Stimulated activated CD4-positive, alpha-beta T cell treated with anti-CD3 and anti-CD28 coated beads, Interleukin-2, amount 100 ng/mL, for 48 hours (primary cell): ENCODE data around the gene RFFL.
"Not testable (repeated sequence)": the region's sequence is repeated elsewhere in the genome, so short reads cannot be mapped to it uniquely, and the experiment has no call there.

Experiments used
- DNase-seq, 2 donors: peaks; one replicate each; pipeline ENCODE4 v3.0.0-alpha.2; 2020

Gene RFFL

GRCh38 chr17:35001549-35001948 is 62.0 kb downstream of the RFFL start:
- DNase-seq, result no peak

DNA sequence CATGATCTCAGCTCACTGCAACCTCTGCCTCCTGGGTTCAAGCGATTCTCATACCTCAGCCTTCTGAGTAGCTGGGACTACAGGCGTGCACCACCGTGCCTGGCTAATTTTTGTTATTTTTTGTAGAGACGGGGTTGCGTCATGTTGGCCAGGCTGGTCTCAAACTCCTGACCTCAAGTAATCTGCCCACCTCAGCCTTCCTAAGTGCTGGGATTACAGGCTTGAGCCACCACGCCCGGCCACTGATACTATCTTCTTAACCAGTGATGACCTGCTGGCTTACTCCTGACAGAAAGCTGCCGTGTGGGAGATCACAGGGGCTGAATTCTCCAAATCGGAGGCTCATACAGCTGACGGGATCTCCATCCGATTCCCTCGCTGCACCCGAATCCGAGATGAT is 62.5 kb downstream of the RFFL start:
- not testable (repeated sequence) for DNase-seq

DNA sequence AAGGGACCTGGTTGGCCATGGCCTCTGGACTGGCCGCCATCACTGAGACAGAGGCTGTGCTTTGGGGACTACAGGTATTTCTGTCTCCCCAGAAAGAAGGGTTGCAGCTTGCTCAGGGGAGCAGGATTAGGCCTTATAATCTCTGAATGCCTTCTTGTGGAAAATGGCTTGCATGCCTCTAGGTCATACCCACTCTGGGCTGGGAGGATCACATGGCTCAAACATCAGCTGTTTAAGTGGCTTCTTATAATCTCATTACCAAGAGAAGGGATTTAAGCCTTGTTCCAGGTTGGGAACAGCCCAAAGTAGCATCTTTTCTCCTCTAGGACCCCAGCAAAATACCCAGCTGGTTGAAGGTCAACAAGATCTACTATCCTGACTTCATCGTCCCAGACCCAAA is 64.1 kb downstream of the RFFL start:
- DNase-seq, result no peak

GRCh38 chr17:34998205-34998604 is 65.3 kb downstream of the RFFL start:
- DNase-seq, result peak; percentile 69 to 77

- no peak for DNase-seq
These were observed 66.1 kb downstream of the RFFL start for GRCh38 chr17:34997355-34997862.

GRCh38 chr17:34996422-34997285 is 66.9 kb downstream of the RFFL start:
- DNase-seq, result no peak

- DNase-seq, result no peak
These were observed 70.5 kb downstream of the RFFL start for GRCh38 chr17:34993031-34993430.

- DNase-seq, result no peak
These were observed 71.9 kb downstream of the RFFL start for GRCh38 chr17:34991606-34992005.

DNA sequence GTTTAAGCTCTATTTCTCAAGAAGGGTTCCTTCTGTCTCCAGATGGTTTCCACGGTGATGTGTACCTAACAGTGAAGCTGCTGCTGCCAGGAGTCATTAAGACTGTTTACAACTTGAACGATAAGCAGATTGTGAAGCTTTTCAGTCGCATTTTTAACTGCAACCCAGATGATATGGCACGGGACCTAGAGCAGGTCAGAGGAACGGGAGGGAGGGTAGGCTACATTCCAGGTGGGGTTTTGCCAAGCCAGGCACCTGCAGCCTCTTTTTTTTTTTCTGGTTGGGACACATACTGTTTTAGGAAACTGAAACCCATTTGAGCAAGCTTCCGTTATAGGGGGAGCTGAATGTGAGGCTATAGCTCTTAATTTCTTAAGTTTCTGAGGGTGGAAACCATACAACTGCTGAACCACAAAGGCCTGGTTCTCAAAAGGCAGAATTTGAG is 72.6 kb downstream of the RFFL start:
- no peak for DNase-seq

GRCh38 chr17:34989473-34989872 is 74.0 kb downstream of the RFFL start:
- DNase-seq, result no peak

DNA sequence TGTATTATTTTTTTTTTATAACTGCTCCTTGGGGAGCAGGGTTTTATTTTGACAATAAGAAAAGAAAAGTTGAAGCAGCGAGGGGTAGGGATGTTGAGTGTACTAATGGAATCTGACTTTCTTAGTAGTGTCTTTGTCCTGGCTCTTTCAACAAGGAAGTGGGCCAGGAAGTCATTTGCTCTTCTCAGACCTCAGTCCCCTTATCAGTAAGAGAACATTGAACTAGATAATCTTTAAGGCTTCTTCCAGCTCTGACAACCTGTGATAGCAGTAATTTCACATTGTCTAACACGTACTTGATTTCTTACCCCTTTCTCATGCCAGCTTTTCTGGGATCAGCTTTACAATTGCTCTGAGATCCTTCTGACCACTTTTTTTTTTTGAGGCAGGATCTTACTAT is 74.9 kb downstream of the RFFL start:
- no peak for DNase-seq

DNA sequence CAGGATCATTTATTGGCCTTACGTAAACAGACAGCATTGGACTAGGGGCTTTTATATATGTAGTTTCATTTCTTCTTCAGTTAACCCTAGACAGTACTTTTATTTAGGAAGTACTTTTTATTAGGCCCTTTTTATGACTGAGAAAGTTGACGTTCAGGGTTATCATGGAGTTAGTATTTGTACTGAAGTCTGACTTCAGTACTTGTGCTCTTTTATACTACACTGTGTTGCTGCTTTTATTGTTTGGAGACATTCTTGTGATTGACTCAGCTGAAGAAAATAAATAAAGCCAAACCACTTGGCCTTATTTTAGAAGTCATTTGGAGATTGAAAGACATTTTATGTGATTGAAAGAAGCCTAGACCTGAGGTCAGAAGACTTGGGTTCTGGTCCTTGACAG is 76.3 kb downstream of the RFFL start:
- no peak for DNase-seq

DNA sequence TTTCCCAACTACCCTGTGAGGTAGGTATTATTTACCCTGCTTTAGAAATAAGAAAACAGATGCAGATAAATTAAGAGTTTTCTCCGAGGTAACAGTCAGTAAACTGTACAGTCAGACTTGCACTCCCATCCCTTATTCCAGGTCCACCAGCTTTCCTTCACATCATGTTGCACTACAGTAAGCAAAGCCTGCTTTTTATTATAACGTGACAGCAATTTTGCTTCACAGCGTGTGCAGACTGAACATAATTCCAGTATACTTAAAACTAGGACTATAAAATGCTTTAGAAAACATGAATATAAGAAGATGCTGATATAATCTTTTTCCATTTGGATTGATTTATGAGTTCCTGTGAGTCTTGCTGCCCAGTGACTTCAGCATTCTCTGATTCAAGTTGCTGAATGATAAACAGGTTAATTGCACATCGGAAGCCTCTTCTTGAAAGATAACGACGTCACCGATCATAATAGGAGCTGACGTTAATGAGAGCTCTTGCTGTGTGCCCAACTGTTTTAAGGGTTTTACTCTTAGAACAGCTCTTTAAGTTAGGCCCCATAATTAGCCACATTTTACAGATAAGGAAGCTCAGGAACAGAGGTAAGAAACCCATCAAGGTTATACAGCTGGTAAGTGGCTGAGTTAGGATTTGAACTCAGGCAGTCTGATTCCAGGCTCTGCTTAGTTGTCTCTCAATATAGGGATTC is 81.8 kb downstream of the RFFL start:
- no peak for DNase-seq

DNA sequence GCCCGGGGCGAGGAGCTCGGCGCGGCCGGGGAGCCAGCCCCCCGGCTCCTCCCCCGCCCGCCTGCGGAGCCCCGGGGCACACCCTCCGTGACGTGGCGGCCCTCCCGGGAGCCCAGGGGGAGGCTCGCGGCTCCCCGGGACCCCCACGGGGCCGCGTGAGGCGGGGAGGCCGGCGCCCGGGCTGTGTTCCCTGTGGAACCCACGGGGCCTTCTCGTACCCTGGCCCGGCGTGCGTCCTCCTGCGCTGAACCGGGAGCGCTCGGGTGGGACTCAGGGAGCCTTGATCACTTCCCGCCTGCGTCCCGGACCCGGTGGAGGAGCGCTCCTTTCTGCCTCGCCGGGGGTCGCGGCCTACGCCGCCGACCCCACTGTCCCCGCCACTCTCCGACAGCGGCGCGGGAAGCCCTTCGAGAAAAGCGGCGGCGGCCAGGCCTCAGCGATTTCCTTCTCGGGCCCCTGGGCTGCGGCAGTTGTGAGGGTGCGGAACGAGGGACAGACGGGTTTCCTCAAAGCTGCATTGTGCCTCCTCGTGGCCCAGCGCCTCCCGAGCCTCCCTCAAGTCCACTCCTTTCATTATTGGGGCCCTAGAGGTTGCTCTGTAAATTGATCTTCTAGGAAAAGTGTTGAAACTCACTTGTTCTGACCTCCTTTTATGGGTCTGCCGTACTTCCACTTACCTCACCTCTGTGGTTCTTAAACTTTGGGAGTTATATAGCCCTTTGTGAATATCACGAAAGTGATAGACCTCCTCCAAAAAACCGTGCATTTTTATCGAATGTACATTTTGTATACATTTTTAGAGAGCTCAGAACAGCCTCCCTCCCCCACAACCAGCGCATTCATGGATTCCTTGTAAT is 82.6 kb downstream of the RFFL start:
- peak; percentile 37 to 46 for DNase-seq

DNA sequence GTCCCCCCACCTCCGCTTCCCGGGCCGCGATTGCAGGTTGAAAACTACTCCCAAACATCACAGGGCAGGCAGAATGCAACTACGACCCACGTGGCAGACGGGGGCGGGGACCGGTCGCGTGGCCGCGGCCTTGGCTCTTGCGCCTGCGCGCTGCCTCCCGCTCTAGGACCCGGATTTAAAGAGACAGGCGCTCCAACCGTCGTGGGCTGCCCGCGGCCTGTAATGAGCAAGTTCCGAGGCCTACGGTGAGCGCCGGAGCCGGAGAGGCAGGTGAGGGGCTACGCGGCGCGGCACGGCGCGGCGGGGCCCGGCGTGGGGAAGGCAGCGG is 83.2 kb downstream of the RFFL start, which contains the start of gene LIG3:
Gene LIG3 (plus strand): TSS at position 160 of the 328 bp plus-strand sequence. CDS start 2,494 bp downstream, outside the sequence.
- peak; percentile 88 to 92 for DNase-seq

DNA sequence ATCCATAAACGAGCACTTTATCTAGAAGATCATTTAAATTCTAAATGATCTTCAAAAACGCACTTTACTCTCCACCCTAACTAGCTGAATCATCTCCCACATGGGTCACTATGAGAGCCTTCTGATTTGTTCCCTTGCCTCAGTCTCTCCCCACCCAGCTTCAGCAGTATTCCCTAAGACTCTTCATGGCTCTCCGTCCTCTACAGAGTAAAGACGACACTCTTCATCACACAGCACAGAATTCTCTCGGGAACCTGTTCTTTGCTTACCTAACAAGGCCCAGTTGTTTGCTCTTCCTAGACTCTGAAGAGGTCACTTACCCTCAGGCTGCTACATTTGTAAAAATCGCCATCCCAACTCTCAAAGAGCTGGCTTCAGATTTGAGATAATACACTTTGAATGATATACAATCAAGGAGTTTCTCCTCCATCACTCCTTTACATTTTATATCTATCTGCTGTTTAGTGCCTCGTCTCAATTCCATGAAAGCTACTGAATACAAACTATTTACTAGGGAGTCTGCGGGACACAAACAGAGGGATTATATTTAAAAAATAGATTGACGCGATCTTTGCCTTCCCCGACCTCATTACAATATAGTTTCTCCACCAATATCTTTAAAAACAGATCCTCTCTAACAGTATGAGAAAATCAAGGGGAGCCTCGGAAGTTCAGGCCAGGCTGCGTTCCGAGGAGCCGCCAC is 83.7 kb downstream of the RFFL start:
- no peak for DNase-seq

DNA sequence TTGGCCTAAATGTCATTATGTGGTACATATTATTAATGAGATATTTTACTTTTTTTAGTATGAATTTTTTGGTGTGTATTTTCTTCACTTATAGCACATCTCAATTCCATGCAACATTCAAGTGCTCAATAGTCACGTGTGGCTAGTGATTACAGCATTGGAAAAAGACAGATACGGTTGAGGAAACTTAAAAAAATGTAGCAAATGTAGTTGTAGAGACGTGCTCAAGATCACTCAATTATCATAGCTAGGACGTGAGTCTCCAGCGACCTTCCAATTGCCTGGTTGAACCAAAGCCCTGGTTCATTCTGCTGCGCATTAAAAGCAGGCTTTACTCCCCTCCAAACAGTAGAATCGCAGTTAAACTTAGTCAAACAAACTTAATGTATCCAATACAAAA is 84.4 kb downstream of the RFFL start:
- no peak for DNase-seq

DNA sequence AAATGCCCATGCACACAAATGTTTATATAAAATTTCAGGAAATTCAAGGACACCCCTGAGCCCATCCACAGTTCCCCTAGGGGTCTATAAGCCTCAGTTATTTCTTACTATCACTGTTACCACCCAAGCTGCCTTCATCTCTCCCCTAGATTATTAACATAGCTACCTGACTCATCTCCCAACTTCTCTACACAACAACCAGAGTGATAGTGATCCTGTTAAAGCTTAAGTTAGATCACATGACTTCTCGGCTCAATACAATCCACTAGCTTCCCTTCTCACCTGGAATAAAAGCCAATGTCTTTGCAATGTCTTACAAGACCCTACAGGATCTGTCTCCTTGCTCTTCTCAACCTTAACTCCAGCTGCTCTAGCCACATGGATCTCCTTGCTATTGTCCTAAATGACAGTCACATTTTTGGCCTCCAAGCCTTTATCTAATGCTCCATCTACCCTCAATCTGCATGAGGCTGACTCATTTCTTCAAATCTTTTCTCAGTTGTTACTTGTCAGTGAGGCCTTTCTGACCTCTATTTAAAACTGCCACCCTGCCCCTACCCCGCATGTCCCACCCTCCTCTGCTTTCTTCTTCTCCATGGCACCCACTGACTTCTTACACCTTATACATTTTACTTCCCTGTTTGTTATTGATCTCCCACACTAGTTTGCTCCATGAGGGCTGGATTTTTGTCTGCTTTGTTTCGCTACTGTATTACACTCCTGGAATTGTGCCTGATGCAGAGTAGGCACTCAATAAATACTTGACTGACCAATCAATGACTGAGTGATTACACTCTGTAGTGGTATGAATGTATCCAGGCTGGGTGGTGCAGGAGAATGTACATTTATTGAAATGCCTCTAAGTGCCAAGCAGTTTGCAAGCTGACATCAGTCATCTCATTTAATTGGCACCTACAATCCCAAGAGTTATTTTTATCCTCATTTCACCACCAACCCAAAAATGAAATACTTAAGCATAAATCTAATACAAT is 88.4 kb downstream of the RFFL start:
- no peak for DNase-seq

- DNase-seq, result no peak
These were observed 89.3 kb downstream of the RFFL start for GRCh38 chr17:34974179-34974578.

- peak; percentile 77 to 85 for DNase-seq
These were observed 102.2 kb downstream of the RFFL start, which contains the start of the genes CCT6B and ZNF830 for GRCh38 chr17:34961093-34961911. TSS of gene CCT6B (minus strand) at chr17:34961460. CDS start at chr17:34961393, 67 bp downstream. TSS of gene ZNF830 (plus strand) at chr17:34961540. CDS start at chr17:34961567, 27 bp downstream.
